ENCODE results near the gene KLK7. TPM values are rescaled to one million over a fixed set of nuclear protein-coding genes. Genes with fewer than 3 reads are reported as not detected.

Gene KLK7
- total RNA-seq, 1 experiment from 2014 or later, result 0.66 TPM

DNA sequence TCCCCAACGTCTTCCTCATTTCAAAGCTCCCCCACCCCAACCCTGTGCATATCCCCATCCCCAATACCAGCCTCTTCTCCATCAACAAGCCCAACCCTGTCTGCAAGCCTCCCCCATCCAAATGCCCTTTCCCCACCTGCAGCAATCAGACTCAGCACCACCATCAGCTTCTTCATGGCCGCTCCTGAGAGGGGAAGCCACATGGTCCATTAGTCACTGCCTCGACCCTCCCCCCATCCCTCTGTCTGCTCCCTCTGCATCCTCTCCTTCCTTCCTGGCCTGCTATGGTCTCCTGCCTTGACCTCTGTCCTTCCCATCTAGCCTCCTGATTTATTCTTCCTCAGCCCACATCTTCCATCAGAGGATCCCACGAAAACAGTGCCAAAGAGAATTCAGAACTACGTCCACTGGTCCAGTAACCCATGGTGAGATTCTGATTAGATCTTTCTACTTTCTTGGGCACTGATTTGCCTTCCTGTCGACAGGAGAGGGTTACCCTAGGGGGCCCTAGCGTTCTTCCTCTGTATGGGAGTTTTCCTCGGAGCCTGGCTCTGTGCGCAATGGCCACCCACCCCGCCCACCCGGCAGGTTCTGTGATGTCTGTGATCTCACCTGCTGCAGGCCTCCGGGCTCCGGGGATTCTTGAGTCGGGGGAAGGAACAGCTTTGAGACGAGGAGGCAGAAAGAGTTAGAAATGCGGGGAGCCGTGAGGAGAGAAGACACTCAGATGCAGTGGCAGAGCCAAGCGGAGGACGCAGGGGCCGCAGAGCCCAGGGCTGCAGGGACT is 15.6 kb downstream of the KLK7 start:
- peak; percentile 31 for ATAC-seq
- Mint-ChIP-seq H3K36me3 (no peaks in the 10 kb centered on the region), H3K9me3 (peaks cover 8% of the 10 kb centered on the region; the same call in 1 of the 2 replicates), H3K27me3 (ENCODE audit: low read depth) (peaks cover 18% of the 10 kb centered on the region), H3K4me3 (no peak overlapping the region), H3K27ac (no peak overlapping the region), H3K4me1 (peaks cover 22% of the 10 kb centered on the region)
- no peak for DNase-seq (ENCODE audit: low spot score)
- TF ChIP-seq ZNF671 (CRISPR knock-in tag; IDR thresholded peaks at IDR 0.05) (no peak), ZNF121 (CRISPR knock-in tag; IDR thresholded peaks at IDR 0.05) (no peak), PREB (CRISPR knock-in tag; IDR thresholded peaks at IDR 0.05; ENCODE audit: borderline replicate concordance) (no peak), NFYB (CRISPR knock-in tag; conservative IDR thresholded peaks at IDR 0.05; ENCODE audit: low read depth) (no peak), ZNF219 (CRISPR knock-in tag; IDR thresholded peaks at IDR 0.05; ENCODE audit: borderline replicate concordance) (no peak), CREM (CRISPR knock-in tag; IDR thresholded peaks at IDR 0.05) (no peak), NFATC4 (CRISPR knock-in tag; IDR thresholded peaks at IDR 0.05) (no peak), NR2C2 (CRISPR knock-in tag; IDR thresholded peaks at IDR 0.05) (no peak), ELF4 (CRISPR knock-in tag; IDR thresholded peaks at IDR 0.05; ENCODE audit: low read depth) (no peak), TEAD4 (CRISPR knock-in tag; IDR thresholded peaks at IDR 0.05) (no peak), SMAD3 (CRISPR knock-in tag; IDR thresholded peaks at IDR 0.05; ENCODE audit: borderline replicate concordance) (no peak), AR (CRISPR knock-in tag; IDR thresholded peaks at IDR 0.05) (no peak), USF1 (CRISPR knock-in tag; IDR thresholded peaks at IDR 0.05) (no peak), ZNF416 (CRISPR knock-in tag; IDR thresholded peaks at IDR 0.05) (no peak)
- TF ChIP-seq, protein P1, sequence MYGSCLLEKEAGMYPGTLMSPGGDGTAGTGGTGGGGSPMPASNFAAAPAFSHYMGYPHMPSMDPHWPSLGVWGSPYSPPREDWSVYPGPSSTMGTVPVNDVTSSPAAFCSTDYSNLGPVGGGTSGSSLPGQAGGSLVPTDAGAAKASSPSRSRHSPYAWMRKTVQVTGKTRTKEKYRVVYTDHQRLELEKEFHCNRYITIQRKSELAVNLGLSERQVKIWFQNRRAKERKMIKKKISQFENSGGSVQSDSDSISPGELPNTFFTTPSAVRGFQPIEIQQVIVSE (CRISPR knock-in tag; IDR thresholded peaks at IDR 0.05; ENCODE audit: borderline replicate concordance), result no peak
- TF ChIP-seq, protein P2, sequence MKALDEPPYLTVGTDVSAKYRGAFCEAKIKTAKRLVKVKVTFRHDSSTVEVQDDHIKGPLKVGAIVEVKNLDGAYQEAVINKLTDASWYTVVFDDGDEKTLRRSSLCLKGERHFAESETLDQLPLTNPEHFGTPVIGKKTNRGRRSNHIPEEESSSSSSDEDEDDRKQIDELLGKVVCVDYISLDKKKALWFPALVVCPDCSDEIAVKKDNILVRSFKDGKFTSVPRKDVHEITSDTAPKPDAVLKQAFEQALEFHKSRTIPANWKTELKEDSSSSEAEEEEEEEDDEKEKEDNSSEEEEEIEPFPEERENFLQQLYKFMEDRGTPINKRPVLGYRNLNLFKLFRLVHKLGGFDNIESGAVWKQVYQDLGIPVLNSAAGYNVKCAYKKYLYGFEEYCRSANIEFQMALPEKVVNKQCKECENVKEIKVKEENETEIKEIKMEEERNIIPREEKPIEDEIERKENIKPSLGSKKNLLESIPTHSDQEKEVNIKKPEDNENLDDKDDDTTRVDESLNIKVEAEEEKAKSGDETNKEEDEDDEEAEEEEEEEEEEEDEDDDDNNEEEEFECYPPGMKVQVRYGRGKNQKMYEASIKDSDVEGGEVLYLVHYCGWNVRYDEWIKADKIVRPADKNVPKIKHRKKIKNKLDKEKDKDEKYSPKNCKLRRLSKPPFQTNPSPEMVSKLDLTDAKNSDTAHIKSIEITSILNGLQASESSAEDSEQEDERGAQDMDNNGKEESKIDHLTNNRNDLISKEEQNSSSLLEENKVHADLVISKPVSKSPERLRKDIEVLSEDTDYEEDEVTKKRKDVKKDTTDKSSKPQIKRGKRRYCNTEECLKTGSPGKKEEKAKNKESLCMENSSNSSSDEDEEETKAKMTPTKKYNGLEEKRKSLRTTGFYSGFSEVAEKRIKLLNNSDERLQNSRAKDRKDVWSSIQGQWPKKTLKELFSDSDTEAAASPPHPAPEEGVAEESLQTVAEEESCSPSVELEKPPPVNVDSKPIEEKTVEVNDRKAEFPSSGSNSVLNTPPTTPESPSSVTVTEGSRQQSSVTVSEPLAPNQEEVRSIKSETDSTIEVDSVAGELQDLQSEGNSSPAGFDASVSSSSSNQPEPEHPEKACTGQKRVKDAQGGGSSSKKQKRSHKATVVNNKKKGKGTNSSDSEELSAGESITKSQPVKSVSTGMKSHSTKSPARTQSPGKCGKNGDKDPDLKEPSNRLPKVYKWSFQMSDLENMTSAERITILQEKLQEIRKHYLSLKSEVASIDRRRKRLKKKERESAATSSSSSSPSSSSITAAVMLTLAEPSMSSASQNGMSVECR (CRISPR knock-in tag; IDR thresholded peaks at IDR 0.05; ENCODE audit: borderline replicate concordance), result no peak
- TF ChIP-seq, protein P3, sequence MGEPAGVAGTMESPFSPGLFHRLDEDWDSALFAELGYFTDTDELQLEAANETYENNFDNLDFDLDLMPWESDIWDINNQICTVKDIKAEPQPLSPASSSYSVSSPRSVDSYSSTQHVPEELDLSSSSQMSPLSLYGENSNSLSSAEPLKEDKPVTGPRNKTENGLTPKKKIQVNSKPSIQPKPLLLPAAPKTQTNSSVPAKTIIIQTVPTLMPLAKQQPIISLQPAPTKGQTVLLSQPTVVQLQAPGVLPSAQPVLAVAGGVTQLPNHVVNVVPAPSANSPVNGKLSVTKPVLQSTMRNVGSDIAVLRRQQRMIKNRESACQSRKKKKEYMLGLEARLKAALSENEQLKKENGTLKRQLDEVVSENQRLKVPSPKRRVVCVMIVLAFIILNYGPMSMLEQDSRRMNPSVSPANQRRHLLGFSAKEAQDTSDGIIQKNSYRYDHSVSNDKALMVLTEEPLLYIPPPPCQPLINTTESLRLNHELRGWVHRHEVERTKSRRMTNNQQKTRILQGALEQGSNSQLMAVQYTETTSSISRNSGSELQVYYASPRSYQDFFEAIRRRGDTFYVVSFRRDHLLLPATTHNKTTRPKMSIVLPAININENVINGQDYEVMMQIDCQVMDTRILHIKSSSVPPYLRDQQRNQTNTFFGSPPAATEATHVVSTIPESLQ (CRISPR knock-in tag; IDR thresholded peaks at IDR 0.05), result no peak
- POLR2A ChIA-PET, result interaction anchor here (0.6 kb wide), 1 partner anchor 154 kb away, joined by 6 read pairs; no protein-coding TSS in a partner anchor
- CTCF ChIA-PET, result interaction anchor here (0.6 kb wide), 1 partner anchor 51 kb away, joined by 5 read pairs; no protein-coding TSS in a partner anchor

Measured in WTC11 (cell line).